ENCODE measurements around the gene GFY. TPM values are rescaled to one million over a fixed set of nuclear protein-coding genes. Genes with fewer than 3 reads are reported as not detected.

Gene GFY
- total RNA-seq, 4 donors from 2014 or later = not detected

DNA sequence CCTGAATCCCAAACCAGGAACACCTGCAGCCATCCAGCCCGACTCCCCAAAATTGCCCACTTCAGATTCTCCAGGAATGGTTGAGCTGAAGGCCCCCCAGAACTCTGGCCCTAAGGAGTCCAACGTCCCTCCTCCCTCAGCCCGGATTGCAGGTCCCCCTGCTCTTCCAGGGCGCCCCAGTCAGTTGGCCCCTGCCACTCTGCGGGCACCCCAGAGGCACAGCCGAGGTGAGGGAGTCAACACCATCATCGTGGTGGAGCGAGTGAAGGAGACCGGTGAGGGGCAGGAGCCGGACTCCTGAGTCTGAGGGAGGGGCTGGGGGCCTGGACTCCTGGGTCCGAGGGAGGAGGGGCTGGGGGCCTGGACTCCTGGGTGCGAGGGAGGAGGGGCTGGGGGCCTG is 2.2 kb downstream of the GFY start:
- no peak for TF ChIP-seq POLR2A (IDR thresholded peaks at IDR 0.05)
- TF ChIP-seq, protein P1, sequence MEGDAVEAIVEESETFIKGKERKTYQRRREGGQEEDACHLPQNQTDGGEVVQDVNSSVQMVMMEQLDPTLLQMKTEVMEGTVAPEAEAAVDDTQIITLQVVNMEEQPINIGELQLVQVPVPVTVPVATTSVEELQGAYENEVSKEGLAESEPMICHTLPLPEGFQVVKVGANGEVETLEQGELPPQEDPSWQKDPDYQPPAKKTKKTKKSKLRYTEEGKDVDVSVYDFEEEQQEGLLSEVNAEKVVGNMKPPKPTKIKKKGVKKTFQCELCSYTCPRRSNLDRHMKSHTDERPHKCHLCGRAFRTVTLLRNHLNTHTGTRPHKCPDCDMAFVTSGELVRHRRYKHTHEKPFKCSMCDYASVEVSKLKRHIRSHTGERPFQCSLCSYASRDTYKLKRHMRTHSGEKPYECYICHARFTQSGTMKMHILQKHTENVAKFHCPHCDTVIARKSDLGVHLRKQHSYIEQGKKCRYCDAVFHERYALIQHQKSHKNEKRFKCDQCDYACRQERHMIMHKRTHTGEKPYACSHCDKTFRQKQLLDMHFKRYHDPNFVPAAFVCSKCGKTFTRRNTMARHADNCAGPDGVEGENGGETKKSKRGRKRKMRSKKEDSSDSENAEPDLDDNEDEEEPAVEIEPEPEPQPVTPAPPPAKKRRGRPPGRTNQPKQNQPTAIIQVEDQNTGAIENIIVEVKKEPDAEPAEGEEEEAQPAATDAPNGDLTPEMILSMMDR (IDR thresholded peaks at IDR 0.05) = no peak
- Histone ChIP-seq H3K4me1 (peaks cover 0 to 7% of the 10 kb centered on the region in 2 donors), H3K4me3 (no peak overlapping the region), H3K36me3 (no peaks in the 10 kb centered on the region), H3K9me3 (no peaks in the 10 kb centered on the region), H3K27ac (no peak overlapping the region), H3K27me3 (peaks cover 29 to 74% of the 10 kb centered on the region in 2 donors)
- intact Hi-C loops (cut with DNase I; ENCODE audit: low total_unique reads) = no loop called here
- no peak for DNase-seq

DNA sequence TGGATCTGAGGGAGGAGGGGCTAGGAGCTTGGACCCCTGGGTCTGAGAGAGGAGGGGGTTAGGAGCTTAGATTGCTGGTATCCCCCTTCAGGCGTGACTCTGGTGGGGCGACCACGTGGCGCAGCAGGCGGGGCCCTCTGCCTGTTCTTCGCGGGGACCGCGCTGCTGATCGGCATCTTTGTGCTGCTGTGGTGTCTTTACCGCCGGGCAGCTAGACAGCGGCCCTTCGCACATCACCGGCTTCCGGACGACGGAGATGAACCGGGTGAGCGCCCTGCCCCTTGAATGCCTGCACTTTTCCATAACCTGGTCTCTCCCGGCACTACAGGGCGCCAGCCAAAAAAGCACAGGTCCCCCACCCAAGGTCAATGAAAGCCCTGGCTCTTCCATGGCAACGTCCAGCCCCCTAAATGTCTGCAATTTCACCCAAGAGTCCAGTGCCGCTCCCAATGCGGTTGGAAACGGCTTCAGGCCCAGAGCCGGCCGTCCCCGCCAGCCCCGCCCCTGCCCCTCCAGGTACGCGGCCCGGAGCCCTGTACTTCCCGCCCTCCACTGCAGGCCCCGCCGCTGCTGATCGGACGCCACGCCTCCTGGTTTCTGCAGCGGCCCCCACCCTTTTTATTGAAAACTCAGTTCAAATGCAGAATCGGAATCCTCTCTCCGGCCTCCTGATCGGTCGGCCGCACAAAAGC is 2.8 kb downstream of the GFY start:
- Histone ChIP-seq H3K9me3 (no peaks in the 10 kb centered on the region), H3K36me3 (no peaks in the 10 kb centered on the region), H3K27ac (no peak overlapping the region), H3K4me1 (peaks cover 0 to under 1% of the 10 kb centered on the region in 2 donors), H3K4me3 (no peak overlapping the region), H3K27me3 (peaks cover 30 to 74% of the 10 kb centered on the region in 2 donors)
- TF ChIP-seq, protein P1 (IDR thresholded peaks at IDR 0.05) = no peak
- no peak for TF ChIP-seq POLR2A (IDR thresholded peaks at IDR 0.05)
- DNase-seq = no peak
- intact Hi-C loops (cut with DNase I; ENCODE audit: low total_unique reads) = no loop called here

DNA sequence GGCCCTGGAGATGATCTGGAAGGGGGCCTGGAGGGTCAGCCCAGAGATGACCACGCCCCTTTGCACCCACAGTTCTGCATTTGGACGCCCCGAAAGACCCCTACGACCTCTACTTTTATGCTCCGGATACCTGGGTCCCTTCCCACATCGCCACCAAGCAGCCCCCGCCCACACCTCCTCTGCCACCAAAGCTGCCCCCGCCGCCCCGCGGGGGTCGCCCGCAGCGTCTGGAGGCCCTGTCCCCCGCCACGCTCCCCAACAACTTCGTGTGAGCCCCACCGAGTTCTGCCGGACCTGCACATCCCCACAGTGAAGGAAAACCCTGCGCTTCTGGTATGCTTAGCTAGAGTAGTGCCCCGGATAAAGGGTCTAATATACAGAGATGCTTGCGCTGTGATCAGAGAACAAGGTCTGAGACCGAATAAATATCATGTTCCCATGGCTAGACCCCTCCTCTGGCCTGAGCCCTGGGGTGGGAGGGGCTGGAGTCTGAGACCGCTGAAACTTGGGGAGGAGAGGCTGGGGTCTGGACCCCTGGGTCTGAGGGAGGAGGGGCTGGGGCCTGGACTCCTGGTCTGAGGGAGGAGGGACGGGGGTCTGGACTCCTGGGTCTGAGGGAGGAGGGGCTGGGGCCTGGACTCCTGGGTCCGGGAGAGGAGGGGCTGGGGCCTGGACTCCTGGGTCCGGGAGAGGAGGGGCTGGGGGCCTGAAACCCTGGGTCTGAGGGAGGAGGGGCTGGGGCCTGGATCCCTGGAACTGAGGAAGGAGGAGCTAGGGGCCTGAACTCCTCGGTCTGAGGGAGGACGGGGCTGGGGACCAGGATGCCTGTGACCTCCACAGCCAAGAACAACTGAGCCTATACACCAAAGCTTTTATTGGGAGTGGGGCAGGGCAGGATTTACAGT is 3.6 kb downstream of the GFY start:
- intact Hi-C loops (cut with DNase I; ENCODE audit: low total_unique reads) = no loop called here
- no peak overlapping the region for H3K4me3 ChIP-seq
- no peaks in the 10 kb centered on the region for H3K4me1 ChIP-seq
- H3K27me3 ChIP-seq = peaks cover 26 to 74% of the 10 kb centered on the region in 2 donors
- H3K27ac ChIP-seq = no peak overlapping the region
- no peaks in the 10 kb centered on the region for H3K9me3 ChIP-seq
- no peaks in the 10 kb centered on the region for H3K36me3 ChIP-seq
- TF ChIP-seq, protein P1 (IDR thresholded peaks at IDR 0.05) = no peak
- no peak for TF ChIP-seq POLR2A (IDR thresholded peaks at IDR 0.05)
- no peak for DNase-seq

DNA sequence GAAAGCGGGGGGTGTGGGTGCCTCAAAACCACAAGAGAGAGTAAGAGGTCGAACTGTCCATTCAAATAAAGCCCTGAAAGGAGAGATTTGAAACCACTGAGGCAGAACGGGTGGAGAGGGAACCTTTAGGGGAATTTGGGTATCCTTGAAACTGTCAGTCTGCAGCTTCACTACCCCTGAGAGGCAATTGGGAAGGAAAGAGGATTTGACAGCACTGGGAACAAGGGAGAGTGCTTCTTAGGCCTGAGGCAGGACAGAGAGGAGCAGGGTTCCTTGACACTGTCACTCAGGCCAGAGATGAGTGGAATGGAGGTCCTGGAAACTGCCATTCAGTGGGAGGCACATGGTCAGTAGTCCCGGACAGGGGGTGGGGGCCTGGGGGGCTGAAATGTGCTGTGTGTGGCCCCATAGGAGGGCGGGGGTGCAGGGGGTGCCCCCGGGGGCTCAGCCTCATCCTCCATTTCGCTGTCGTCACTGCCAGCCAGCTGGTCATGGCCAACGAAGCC is 5.0 kb downstream of the GFY start:
- H3K36me3 ChIP-seq = no peaks in the 10 kb centered on the region
- H3K4me3 ChIP-seq = no peak overlapping the region
- no peak for DNase-seq
- no peak overlapping the region for H3K27ac ChIP-seq
- H3K4me1 ChIP-seq = no peaks in the 10 kb centered on the region
- intact Hi-C loops (cut with DNase I; ENCODE audit: low total_unique reads) = loop anchor here (10.0 kb wide), 1 partner anchor 205 kb away; no protein-coding TSS in a partner anchor
- no peak for TF ChIP-seq POLR2A (IDR thresholded peaks at IDR 0.05)
- TF ChIP-seq, protein P1 (IDR thresholded peaks at IDR 0.05) = no peak
- no peaks in the 10 kb centered on the region for H3K9me3 ChIP-seq
- peaks cover 26 to 66% of the 10 kb centered on the region in 2 donors for H3K27me3 ChIP-seq
